Bone marrow (tissue), 2 donors: ENCODE measurements around the gene FMNL2.

Experiments used
- DNase-seq, 2 donors: peaks; one replicate each; lab custom pipeline; 2025; lab: John Stamatoyannopoulos, UW

FMNL2 gene

GRCh38 chr2:152584301-152584700 lies 249.3 kb downstream of the FMNL2 start:
- no peak for DNase-seq

GRCh38 chr2:152585830-152586484 lies 251.0 kb downstream of the FMNL2 start:
- DNase-seq: no peak

- no peak for DNase-seq
These were observed 252.4 kb downstream of the FMNL2 start for GRCh38 chr2:152587187-152587947.

GRCh38 chr2:152588998-152589397 lies 254.0 kb downstream of the FMNL2 start:
- no peak for DNase-seq

- DNase-seq: peak in 1 of 2 donors; percentile 72
These were observed 259.2 kb downstream of the FMNL2 start for GRCh38 chr2:152594022-152594766.

- DNase-seq: no peak
These were observed 259.8 kb downstream of the FMNL2 start for GRCh38 chr2:152594792-152595191.

- DNase-seq: no peak
These were observed 264.2 kb downstream of the FMNL2 start for GRCh38 chr2:152598975-152599759.

GRCh38 chr2:152600051-152600657 lies 265.2 kb downstream of the FMNL2 start:
- DNase-seq: no peak

GRCh38 chr2:152600697-152601096 lies 265.7 kb downstream of the FMNL2 start:
- no peak for DNase-seq

GRCh38 chr2:152602750-152603149 lies 267.8 kb downstream of the FMNL2 start:
- no peak for DNase-seq

- no peak for DNase-seq
These were observed 268.2 kb downstream of the FMNL2 start for GRCh38 chr2:152603166-152603565.

GRCh38 chr2:152606081-152606480 lies 271.1 kb downstream of the FMNL2 start:
- DNase-seq: no peak

- DNase-seq: no peak
These were observed 272.0 kb downstream of the FMNL2 start for GRCh38 chr2:152606941-152607340.

GRCh38 chr2:152607793-152608300 lies 272.9 kb downstream of the FMNL2 start:
- DNase-seq: no peak

GRCh38 chr2:152609154-152609553 lies 274.2 kb downstream of the FMNL2 start:
- DNase-seq: no peak

GRCh38 chr2:152609699-152610098 lies 274.7 kb downstream of the FMNL2 start:
- DNase-seq: no peak

- DNase-seq: peak; percentile 23 to 92
These were observed 276.7 kb downstream of the FMNL2 start for GRCh38 chr2:152611458-152612231.

GRCh38 chr2:152613235-152613634 lies 278.3 kb downstream of the FMNL2 start:
- DNase-seq: peak in 1 of 2 donors; percentile 20

GRCh38 chr2:152615177-152615576 lies 280.2 kb downstream of the FMNL2 start:
- DNase-seq: no peak

GRCh38 chr2:152617456-152618192 lies 282.6 kb downstream of the FMNL2 start:
- no peak for DNase-seq
